Neural cell (in vitro differentiated cells): ENCODE measurements around the gene TFDP2.

Source experiments
- CTCF ChIP-seq: fragments of 450-650 bp; IDR thresholded peaks from 2 replicates; pipeline ENCODE4 v1.5.1; 2014; ENCODE audit warnings: antibody characterized with exemption, mild to moderate bottlenecking, moderate library complexity; ENCODE audit not compliant: poor library complexity, severe bottlenecking
- EP300 ChIP-seq: fragments of 450-650 bp; conservative IDR thresholded peaks from 2 replicates; pipeline ENCODE4 v1.6.1; 2014; ENCODE audit warnings: antibody characterized with exemption, mild to moderate bottlenecking, moderate library complexity; ENCODE audit not compliant: poor library complexity, severe bottlenecking
- EZH2 ChIP-seq: fragments of 200-600, 300-800 bp; shearing (Covaris generic), sonication (generic); IDR thresholded peaks from 2 replicates; pipeline ENCODE4 v1.6.1; 2014; ENCODE audit warnings: antibody characterized with exemption, low read length, borderline replicate concordance, mild to moderate bottlenecking; ENCODE audit not compliant: insufficient read depth, poor library complexity, severe bottlenecking
- POLR2AphosphoS5 ChIP-seq: IDR thresholded peaks from 2 replicates; pipeline ENCODE4 v1.6.1; 2012

GRCh38 chr3:142013993-142014392 lies 135.4 kb downstream of the TFDP2 start:
- TF ChIP-seq EZH2, result no peak
- no peak for TF ChIP-seq CTCF
- no peak for TF ChIP-seq EP300
- no peak for TF ChIP-seq POLR2AphosphoS5
